K562 (cell line): ENCODE results near the gene PPP6R3. TPM values are rescaled to one million over a fixed set of nuclear protein-coding genes. Genes with fewer than 3 reads are reported as not detected.

Experiments used
- ATAC-seq: fragments of 200-7000 bp; cut with Tn5 transposase; 3 replicates; pipeline ENCODE4 v1.9.1; 2020; ENCODE audit warnings: moderate library complexity
- BruUV-seq: library from RNA; stranded (reverse); fragments of 400-500 nt; replicated peaks from 2 replicates; lab custom pipeline; 2021; lab: Mats Ljungman, UMichigan
- CTCF ChIA-PET: fragments of 300-600 bp; formaldehyde crosslinking; extraction: SDS; loops from one replicate; lab custom pipeline; 2021; ENCODE audit warnings: low intra/inter-chr PET ratio; lab: Yijun Ruan, JAX
- POLR2A ChIA-PET: fragments of 300-600, 350-650 bp; sonication (Branson Sonifier 250); formaldehyde crosslinking; extraction: SDS; loops from one replicate; lab custom pipeline; 2021; ENCODE audit warnings: antibody characterized with exemption, inconsistent platforms; lab: Yijun Ruan, JAX
- DNase-seq, 4 experiments: peaks; one replicate each; pipeline versions ENCODE4 v3.0.0 to v3.0.0-alpha.2; 2011 to 2018; ENCODE audit warnings: low spot score in 3 of 4, mixed read lengths in 3 of 4; ENCODE audit errors: extremely low read depth in 1 of 4
- FAIRE-seq: peaks from 2 replicates; lab custom pipeline; 2011; peaks lifted over from hg19 to GRCh38; lab: Jason Lieb, UNC
- H2AFZ ChIP-seq: 2 replicates; pipeline ENCODE4 v1.6.0; 2011; ENCODE audit warnings: low read depth, low read length, control low read depth, inconsistent platforms
- H3K27ac ChIP-seq: fragments of 200-600 bp; 3 replicates; pipeline ENCODE4 v1.8.0; 2011; ENCODE audit warnings: low read depth, mild to moderate bottlenecking, control low read depth, inconsistent platforms, low read length, moderate library complexity, mixed read lengths; ENCODE audit errors: extremely low read depth
- H3K27me3 ChIP-seq, 2 experiments: fragments of 300-600 bp in 1 of 2; 2 replicates in 1 of 2; 3 replicates in 1 of 2; pipeline versions ENCODE4 v1.6.0 to v1.8.0; 2011; ENCODE audit warnings: inconsistent platforms in 2 of 2, low read length in 2 of 2, mild to moderate bottlenecking in 1 of 2, mixed read lengths in 1 of 2, moderate library complexity in 1 of 2; ENCODE audit not compliant: control insufficient read depth in 2 of 2, insufficient read depth in 2 of 2
- H3K36me3 ChIP-seq: fragments of 300-600 bp; 3 replicates; pipeline ENCODE4 v1.8.0; 2011; ENCODE audit warnings: mild to moderate bottlenecking, low read length, inconsistent platforms; ENCODE audit not compliant: control insufficient read depth, insufficient read depth
- H3K4me1 ChIP-seq, 2 experiments: fragments of 200-600 bp in 1 of 2; replicated peaks in 1 of 2; 2 replicates in 1 of 2; 3 replicates in 1 of 2; pipeline versions ENCODE4 v1.5.1 to v1.8.0; 2011; ENCODE audit warnings: inconsistent platforms in 2 of 2, low read length in 2 of 2, mild to moderate bottlenecking in 1 of 2, mixed read lengths in 1 of 2, moderate library complexity in 1 of 2; ENCODE audit not compliant: control insufficient read depth in 2 of 2, insufficient read depth in 2 of 2
- H3K4me2 ChIP-seq: 2 replicates; pipeline ENCODE4 v1.6.1; 2011; ENCODE audit warnings: low read length, control low read depth, inconsistent platforms, mixed read lengths; ENCODE audit not compliant: insufficient read depth
- H3K4me3 ChIP-seq: fragments of 200-600 bp; sonication (generic), shearing (Covaris generic); 2 replicates; pipeline ENCODE4 v1.5.1; 2016; ENCODE audit warnings: control low read depth, inconsistent platforms
- H3K79me2 ChIP-seq: fragments of 200-600 bp; 3 replicates; pipeline ENCODE4 v1.8.0; 2011; ENCODE audit warnings: low read length, inconsistent platforms; ENCODE audit not compliant: control insufficient read depth, insufficient read depth
- H3K9ac ChIP-seq, 2 experiments: 2 replicates each; pipeline versions ENCODE4 v1.6.0 to v1.6.1; 2011; ENCODE audit warnings: low read depth in 2 of 2, low read length in 2 of 2, control low read depth in 1 of 2, inconsistent platforms in 1 of 2, mild to moderate bottlenecking in 1 of 2, mixed read lengths in 1 of 2; ENCODE audit not compliant: insufficient read depth in 1 of 2
- H3K9me1 ChIP-seq: one replicate; pipeline ENCODE4 v1.6.0; 2011; ENCODE audit warnings: inconsistent platforms, mild to moderate bottlenecking, low read length, moderate library complexity; ENCODE audit not compliant: control insufficient read depth, insufficient read depth
- H3K9me3 ChIP-seq: replicated peaks from 2 replicates; pipeline ENCODE4 v1.5.1; 2011; ENCODE audit warnings: low read depth, low read length, inconsistent platforms; ENCODE audit not compliant: control insufficient read depth, insufficient read depth
- H4K20me1 ChIP-seq: replicated peaks from 2 replicates; pipeline ENCODE4 v1.6.1; 2011; ENCODE audit warnings: low read length, inconsistent platforms, mixed read lengths; ENCODE audit not compliant: control insufficient read depth, insufficient read depth
- ARNT ChIP-seq, 2 experiments: fragments of 450-650 bp; IDR thresholded peaks; 2 replicates each; pipeline ENCODE4 v1.6.1; 2016; ENCODE audit warnings: mild to moderate bottlenecking in 1 of 2
- NFRKB ChIP-seq: fragments of 450-650 bp; IDR thresholded peaks from 2 replicates; pipeline ENCODE4 v1.6.1; 2016; ENCODE audit warnings: low read depth
- RBM14 ChIP-seq: fragments of 200-400 bp; formaldehyde crosslinking; IDR thresholded peaks from 2 replicates; pipeline ENCODE4 v1.6.1; 2018; ENCODE audit warnings: low read depth, mild to moderate bottlenecking, low read length, moderate library complexity, borderline replicate concordance; ENCODE audit not compliant: insufficient read depth
- WGBS: fragments of 100-300 bp; shearing (Covaris generic); methylation state at CpG from one replicate; pipeline ENCODE4 v1.1.6; 2016; ENCODE audit warnings: low coverage, mixed read lengths; ENCODE audit not compliant: insufficient coverage; ENCODE audit errors: missing lambda C conversion rate; 5-methylcytosine and 5-hydroxymethylcytosine counted together
- in situ Hi-C: fragments of 300-500 bp; cut with MboI; formaldehyde crosslinking; loops from 4 replicates; pipeline ENCODE4 v1.15.0; 2018; ENCODE audit warnings: inconsistent platforms, mixed read lengths
- intact Hi-C: fragments of 100-400 bp; cut with micrococcal nuclease; formaldehyde crosslinking; loops from 2 replicates; pipeline ENCODE4 v1.14.2; 2022
- polyA plus RNA-seq, 8 experiments: library from polyadenylated mRNA; depleted of rRNA in 4 of 8; stranded (reverse) in 5 of 8; unstranded in 3 of 8; fragments of >200 nt; fragmentation: Nextera tagmentation in 2 of 8; fragmentation: Illumina TruSeq in 1 of 8; extraction: Ambion mirVana in 2 of 8; extraction: Trizol in 1 of 8; gene quantifications; 2 replicates each; pipeline versions ENCODE4 v1.2.1 to v1.2.3, GENCODE V29; 2011 to 2014; ENCODE audit warnings: inconsistent platforms in 1 of 8, missing spikeins in 1 of 8
- total RNA-seq, 7 experiments: library from RNA; depleted of rRNA in 6 of 7; stranded (reverse); fragments of >200 nt in 6 of 7; fragmentation: Illumina TruSeq in 2 of 7; extraction: Trizol in 2 of 7; gene quantifications; 2 replicates each; pipeline versions ENCODE4 v1.2.1 to v1.2.3, GENCODE V29; 2011 to 2021; ENCODE audit warnings: low replicate concordance in 1 of 7
- TF ChIP-seq, protein P1 (sequence below): fragments of 250-450 bp; sonication (Bioruptor Pico); IDR thresholded peaks from 2 replicates; pipeline ENCODE4 v1.4.0; 2020; ENCODE audit warnings: borderline replicate concordance

PPP6R3 gene
- total and polyA plus RNA-seq, 9 of the 15 experiments (the other 6 are each of a cell fraction or from before 2014, with no cell fraction given): 20.3 to 117 (median 80.6) TPM

DNA sequence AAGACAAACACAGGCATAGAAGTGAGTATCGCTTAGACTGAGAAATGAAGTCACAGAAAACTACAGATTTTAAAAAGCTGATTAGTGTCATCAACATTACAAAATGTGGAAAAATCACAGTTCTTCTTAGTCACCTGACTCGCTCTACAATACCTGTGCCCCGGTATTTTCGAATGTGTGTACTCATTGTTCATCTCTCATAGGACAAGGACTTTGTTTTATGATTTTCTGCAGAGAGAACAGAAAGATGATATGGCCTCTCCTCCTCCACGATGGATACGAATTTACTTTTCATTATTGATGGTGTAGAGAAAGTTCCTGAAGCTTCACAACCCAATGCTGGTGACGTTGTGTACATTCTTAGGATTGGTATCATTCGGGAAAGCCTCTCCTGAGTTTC is 194.4 kb downstream of the PPP6R3 start:
- H3K9me1 ChIP-seq: no peaks in the 10 kb centered on the region
- H2AFZ ChIP-seq: no peak overlapping the region
- H3K79me2 ChIP-seq: no peaks in the 10 kb centered on the region
- H3K4me1 ChIP-seq: peaks cover 0 to 17% of the 10 kb centered on the region in 2 experiments; a peak in 2 of 5 replicates
- TF ChIP-seq NFRKB (no peak), ARNT (IDR thresholded peaks at IDR 0.05) (no peak)
- TF ChIP-seq, protein P1, sequence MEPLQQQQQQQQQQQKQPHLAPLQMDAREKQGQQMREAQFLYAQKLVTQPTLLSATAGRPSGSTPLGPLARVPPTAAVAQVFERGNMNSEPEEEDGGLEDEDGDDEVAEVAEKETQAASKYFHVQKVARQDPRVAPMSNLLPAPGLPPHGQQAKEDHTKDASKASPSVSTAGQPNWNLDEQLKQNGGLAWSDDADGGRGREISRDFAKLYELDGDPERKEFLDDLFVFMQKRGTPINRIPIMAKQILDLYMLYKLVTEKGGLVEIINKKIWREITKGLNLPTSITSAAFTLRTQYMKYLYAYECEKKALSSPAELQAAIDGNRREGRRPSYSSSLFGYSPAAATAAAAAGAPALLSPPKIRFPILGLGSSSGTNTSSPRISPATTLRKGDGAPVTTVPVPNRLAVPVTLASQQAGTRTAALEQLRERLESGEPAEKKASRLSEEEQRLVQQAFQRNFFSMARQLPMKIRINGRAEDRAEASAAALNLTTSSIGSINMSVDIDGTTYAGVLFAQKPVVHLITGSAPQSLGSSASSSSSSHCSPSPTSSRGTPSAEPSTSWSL: no peak
- no peak for DNase-seq
- ChIA-PET POLR2A (interaction anchor here (1.0 kb wide), 1 partner anchor 10 kb away, joined by 3 read pairs; no protein-coding TSS in a partner anchor), CTCF (no interaction called here)
- no peak overlapping the region for H3K9ac ChIP-seq
- BruUV-seq: no TSS peak
- peaks cover 62 to 97% of the 10 kb centered on the region in 2 experiments for H3K27me3 ChIP-seq
- 0% methylated on average over 8 of the region's 8 CpGs for WGBS
- in situ Hi-C loops (no loop called here), intact Hi-C loops (no loop called here)
- 0 out of 2 replicates have a peak, but pooled peaks cover 14% of the 10 kb centered on the region for H4K20me1 ChIP-seq
- H3K9me3 ChIP-seq: no peaks in the 10 kb centered on the region
- H3K4me3 ChIP-seq: no peak overlapping the region
- no peaks in the 10 kb centered on the region for H3K36me3 ChIP-seq
- H3K4me2 ChIP-seq: no peak overlapping the region
- FAIRE-seq: no peak
- H3K27ac ChIP-seq: no peak overlapping the region
- ATAC-seq: no peak

DNA sequence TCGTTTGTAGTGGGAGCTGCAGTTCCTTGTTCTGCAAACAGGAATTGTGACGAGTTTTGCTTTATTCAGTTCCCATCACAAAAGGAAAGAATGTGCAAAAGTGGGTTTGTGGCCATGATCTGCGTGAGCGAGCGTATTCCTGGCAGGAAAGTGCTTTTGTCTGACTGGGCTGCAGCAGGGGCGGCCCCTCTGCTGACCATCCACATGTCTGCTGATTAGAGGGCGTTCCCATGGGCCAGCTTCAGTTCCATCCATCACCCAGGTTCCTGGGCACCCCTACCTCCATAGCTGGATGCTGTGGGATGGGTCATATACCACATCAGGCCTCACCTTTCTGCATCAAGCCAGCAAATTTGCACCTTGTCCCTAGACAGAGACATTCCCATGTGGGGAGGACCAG is 194.9 kb downstream of the PPP6R3 start:
- no peaks in the 10 kb centered on the region for H3K9me1 ChIP-seq
- no peak for TF ChIP-seq RBM14
- in situ Hi-C loops: no loop called here
- H3K27ac ChIP-seq: no peak overlapping the region
- intact Hi-C loops: no loop called here
- H4K20me1 ChIP-seq: 0 out of 2 replicates have a peak, but pooled peaks cover 14% of the 10 kb centered on the region
- H3K4me2 ChIP-seq: no peak overlapping the region
- H3K4me3 ChIP-seq: no peak overlapping the region
- DNase-seq (no peak), ATAC-seq (no peak), FAIRE-seq (no peak)
- WGBS: 0% methylated on average over 7 of the region's 7 CpGs
- H3K79me2 ChIP-seq: no peaks in the 10 kb centered on the region
- H2AFZ ChIP-seq: no peak overlapping the region
- CTCF ChIA-PET: no interaction called here
- POLR2A ChIA-PET: interaction anchor here (1.0 kb wide), 1 partner anchor 9 kb away, joined by 3 read pairs; no protein-coding TSS in a partner anchor
- no TSS peak for BruUV-seq
- peaks cover 0 to 13% of the 10 kb centered on the region in 2 experiments; a peak in 2 of 5 replicates for H3K4me1 ChIP-seq
- H3K27me3 ChIP-seq: peaks cover 59 to 97% of the 10 kb centered on the region in 2 experiments
- no peak overlapping the region for H3K9ac ChIP-seq
- H3K36me3 ChIP-seq: no peaks in the 10 kb centered on the region
- H3K9me3 ChIP-seq: no peaks in the 10 kb centered on the region
